ENCODE data around the gene TAF7L. TPM values are rescaled to one million over a fixed set of nuclear protein-coding genes. Genes with fewer than 3 reads are reported as not detected.

Gene TAF7L
- total RNA-seq, 4 donors from 2014 or later: 0.44 TPM; not detected in 3

Small RNA genes lying within 50 kb of the gene (small RNA-seq; reads per million reads assigned to genes)
- gene RNU6-934P: 0 reads per million in 4 donors

Other genes starting within 250 kb of the TAF7L start
- 10 to 100 TPM; 10.5 to 21.0 (median 12.7) TPM for gene TRMT2B, start 239.2 kb downstream of the TAF7L start, total RNA-seq
- 1 to 10 TPM in 2 of 4 donors, under 1 TPM in 1, not detected in 1; 0.42 to 2.7 (median 1.1) TPM for gene TMEM35A, start 212.5 kb downstream of the TAF7L start, total RNA-seq
- 1 to 10 TPM; 1.9 to 7.0 (median 3.7) TPM for gene CENPI, start 193.1 kb downstream of the TAF7L start, total RNA-seq
- under 1 TPM in 2 of 4 donors, not detected in 2; 0.09 to 0.19 TPM for gene DRP2, start 71.5 kb downstream of the TAF7L start, total RNA-seq
- 10 to 100 TPM in 1 of 4 donors, 1 to 10 TPM in 3; 4.4 to 11.4 (median 8.1) TPM for gene TIMM8A, start 57.4 kb upstream of the TAF7L start, total RNA-seq
- gene BTK, start 94.9 kb upstream of the TAF7L start, total RNA-seq: 1 to 10 TPM in 2 of 4 donors, under 1 TPM in 2; 0.15 to 4.2 (median 0.83) TPM
- gene RPL36A, start 99.7 kb upstream of the TAF7L start, total RNA-seq: 1,000 to 10,000 TPM in 3 of 4 donors, 100 to 1,000 TPM in 1; 706 to 2,007 (median 1,553) TPM
- 10 to 100 TPM; 12.2 to 32.8 (median 21.9) TPM for gene GLA, start 116.6 kb upstream of the TAF7L start, total RNA-seq
- gene HNRNPH2, start 116.9 kb upstream of the TAF7L start, total RNA-seq: 10 to 100 TPM; 34.5 to 49.6 (median 46.7) TPM
- gene ARMCX4, start 194.1 kb upstream of the TAF7L start, total RNA-seq: 1 to 10 TPM in 3 of 4 donors, under 1 TPM in 1; 0.97 to 6.3 (median 3.7) TPM

Measured in esophagus squamous epithelium (tissue), 4 donors.